ENCODE results near the gene CCDC127.
"Not testable (repeated sequence)": the region's sequence is repeated elsewhere in the genome, so short reads cannot be mapped to it uniquely, and the experiment has no call there.

Gene CCDC127

GRCh38 chr5:217494-218456 lies at the start of gene CCDC127, which contains the start of gene SDHA:
TSS of gene CCDC127 (minus strand) at chr5:218153. CDS start at chr5:216849, 1,304 bp downstream.
TSS of gene SDHA (plus strand) at chr5:218320. CDS start at chr5:218356, 36 bp downstream.
- peak; percentile 81 for DNase-seq (ENCODE audit: low read depth)

- no peak for DNase-seq (ENCODE audit: low read depth)
These were observed 49.8 kb upstream of the CCDC127 start for GRCh38 chr5:267716-268115.

GRCh38 chr5:266311-267026 lies 48.5 kb upstream of the CCDC127 start:
- peak; percentile 80 for DNase-seq (ENCODE audit: low read depth)

GRCh38 chr5:264338-264737 lies 46.4 kb upstream of the CCDC127 start:
- DNase-seq (ENCODE audit: low read depth): peak; percentile 13

GRCh38 chr5:263275-263974 lies 45.5 kb upstream of the CCDC127 start:
- DNase-seq (ENCODE audit: low read depth): peak; percentile 98

- no peak for DNase-seq (ENCODE audit: low read depth)
These were observed 39.2 kb upstream of the CCDC127 start for GRCh38 chr5:257148-257547.

DNA sequence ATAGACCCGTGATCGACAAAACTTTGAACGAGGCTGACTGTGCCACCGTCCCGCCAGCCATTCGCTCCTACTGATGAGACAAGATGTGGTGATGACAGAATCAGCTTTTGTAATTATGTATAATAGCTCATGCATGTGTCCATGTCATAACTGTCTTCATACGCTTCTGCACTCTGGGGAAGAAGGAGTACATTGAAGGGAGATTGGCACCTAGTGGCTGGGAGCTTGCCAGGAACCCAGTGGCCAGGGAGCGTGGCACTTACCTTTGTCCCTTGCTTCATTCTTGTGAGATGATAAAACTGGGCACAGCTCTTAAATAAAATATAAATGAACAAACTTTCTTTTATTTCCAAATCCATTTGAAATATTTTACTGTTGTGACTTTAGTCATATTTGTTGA lies 38.4 kb upstream of the CCDC127 start:
- DNase-seq (ENCODE audit: low read depth): not testable (repeated sequence)

DNA sequence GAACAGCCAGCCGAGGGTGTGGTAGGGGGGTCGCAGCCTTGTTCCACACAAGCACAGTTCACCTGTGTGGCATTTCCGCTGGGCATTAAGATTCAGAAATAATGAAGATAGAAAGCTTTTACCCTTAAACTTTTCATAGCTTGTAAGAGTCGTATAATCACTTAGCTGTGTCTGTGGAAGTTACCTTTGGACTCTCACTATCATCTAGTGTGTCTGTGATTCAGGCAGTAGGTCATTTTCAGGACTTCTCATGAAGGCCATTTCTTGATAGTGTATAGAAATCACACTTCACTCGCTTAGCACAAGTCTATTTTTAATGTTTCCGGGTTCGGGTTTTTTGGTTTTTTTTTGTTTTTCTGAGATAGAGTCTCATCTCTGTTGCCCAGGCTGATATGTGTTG lies 37.2 kb upstream of the CCDC127 start:
- DNase-seq (ENCODE audit: low read depth): not testable (repeated sequence)

DNA sequence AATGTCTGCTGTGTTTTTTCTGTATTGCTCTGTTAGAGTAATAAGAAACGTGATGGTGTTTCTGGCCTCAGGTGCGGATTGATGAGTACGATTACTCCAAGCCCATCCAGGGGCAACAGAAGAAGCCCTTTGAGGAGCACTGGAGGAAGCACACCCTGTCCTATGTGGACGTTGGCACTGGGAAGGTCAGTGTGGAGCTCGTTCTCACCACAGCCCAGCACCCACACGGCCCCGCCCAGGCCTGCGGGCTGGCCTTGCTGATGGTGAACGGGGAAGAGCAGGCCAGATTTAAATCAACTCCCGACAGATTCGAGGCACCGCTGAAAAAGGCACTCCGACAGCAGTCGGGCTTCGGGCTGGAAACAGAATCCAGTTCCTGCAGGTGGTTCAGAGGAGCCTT lies 36.4 kb upstream of the CCDC127 start:
- not testable (repeated sequence) for DNase-seq (ENCODE audit: low read depth)

DNA sequence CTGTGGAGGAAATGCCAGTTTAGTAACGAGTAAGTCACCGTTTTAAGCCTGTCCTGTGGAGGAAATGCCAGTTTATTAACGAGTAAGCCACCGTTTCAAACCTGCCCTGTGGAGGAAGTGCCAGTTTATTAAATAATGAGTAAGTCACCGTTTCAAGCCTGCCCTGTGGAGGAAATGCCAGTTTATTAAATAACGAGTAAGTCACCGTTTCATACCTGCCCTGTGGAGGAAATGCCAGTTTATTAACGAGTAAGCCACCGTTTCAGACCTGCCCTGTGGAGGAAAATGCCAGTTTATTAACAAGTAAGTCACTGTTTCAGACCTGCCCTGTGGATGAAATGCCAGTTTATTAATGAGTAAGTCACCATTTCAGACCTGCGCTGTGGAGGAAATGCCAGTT lies 34.6 kb upstream of the CCDC127 start:
- DNase-seq (ENCODE audit: low read depth): no peak

- not testable (repeated sequence) for DNase-seq (ENCODE audit: low read depth)
These were observed 34.0 kb upstream of the CCDC127 start for GRCh38 chr5:251975-252374.

DNA sequence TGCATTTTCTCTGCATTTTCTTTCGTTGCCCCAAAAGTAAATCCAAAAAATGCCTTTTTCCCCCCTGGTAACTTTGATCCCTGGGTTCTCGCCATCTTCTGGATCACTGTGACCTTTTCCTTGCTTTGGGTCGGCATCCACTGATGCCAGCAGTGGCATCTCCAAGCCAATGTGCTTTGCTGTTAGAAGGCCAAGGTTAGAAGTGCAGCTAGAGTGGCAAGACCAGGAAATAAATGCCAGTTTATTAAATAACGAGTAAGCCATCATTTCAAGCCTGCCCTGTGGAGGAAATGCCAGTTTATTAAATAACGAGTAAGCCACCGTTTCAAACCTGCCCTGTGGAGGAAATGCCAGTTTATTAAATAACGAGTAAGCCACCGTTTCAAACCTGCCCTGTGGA lies 33.6 kb upstream of the CCDC127 start:
- not testable (repeated sequence) for DNase-seq (ENCODE audit: low read depth)

GRCh38 chr5:251016-251415 lies 33.1 kb upstream of the CCDC127 start:
- DNase-seq (ENCODE audit: low read depth): not testable (repeated sequence)

- not testable (repeated sequence) for DNase-seq (ENCODE audit: low read depth)
These were observed 32.4 kb upstream of the CCDC127 start for GRCh38 chr5:250396-250795.

- DNase-seq (ENCODE audit: low read depth): not testable (repeated sequence)
These were observed 27.8 kb upstream of the CCDC127 start for GRCh38 chr5:245717-246116.

DNA sequence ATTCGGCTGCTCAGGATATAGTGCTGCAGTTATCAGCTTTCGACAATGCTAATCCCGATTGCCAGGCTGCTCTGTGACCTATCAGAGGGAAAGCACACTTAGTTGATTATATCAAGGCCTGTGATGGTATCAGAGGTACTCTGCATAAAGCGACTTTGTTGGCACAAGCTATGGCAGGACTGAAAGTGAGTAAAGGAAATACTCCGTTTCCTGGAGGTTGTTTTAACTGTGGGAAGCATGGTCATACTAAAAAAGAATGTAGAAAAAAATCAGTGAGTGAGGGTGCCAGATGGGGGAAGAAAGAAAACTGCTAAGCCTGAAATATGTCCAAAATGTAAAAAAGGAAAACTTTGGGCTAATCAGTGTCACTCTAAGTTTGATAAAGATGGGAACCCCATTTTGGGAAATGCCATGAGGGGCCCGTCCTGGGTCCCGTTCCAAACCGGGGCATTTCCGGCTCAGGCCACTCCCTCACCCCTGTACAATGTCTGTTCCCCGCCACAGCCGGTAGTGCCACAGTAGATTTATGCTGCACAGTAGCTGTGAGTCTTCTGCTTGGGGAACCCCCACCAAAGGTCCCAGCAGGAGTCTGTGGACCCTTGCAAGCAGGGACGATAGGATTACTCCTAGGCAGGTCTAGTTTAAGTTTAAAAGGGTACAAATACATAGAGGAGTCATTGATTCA lies 25.9 kb upstream of the CCDC127 start:
- not testable (repeated sequence) for DNase-seq (ENCODE audit: low read depth)

GRCh38 chr5:241045-241669 lies 23.2 kb upstream of the CCDC127 start:
- DNase-seq (ENCODE audit: low read depth): peak; percentile 26

DNA sequence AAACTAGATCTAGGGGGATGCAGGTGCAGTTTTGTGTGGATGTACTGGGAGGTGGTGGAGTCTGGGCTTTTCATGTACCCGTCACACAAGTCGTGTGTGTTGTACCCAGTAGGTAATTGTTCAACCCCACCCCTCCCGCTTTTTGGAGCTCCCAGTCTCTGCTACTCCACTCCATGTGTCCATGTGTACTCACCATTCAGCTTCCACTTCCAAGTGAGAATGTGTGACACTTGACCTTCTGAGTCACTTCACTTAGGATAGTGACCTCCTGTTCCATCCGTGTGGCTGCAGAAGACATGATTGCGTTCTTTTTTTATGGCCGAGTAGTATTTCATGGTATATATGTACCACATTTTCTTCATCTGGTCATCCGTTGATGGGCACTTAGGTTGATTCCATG lies 22.6 kb upstream of the CCDC127 start:
- not testable (repeated sequence) for DNase-seq (ENCODE audit: low read depth)

GRCh38 chr5:237931-238330 lies 20.0 kb upstream of the CCDC127 start:
- peak; percentile 59 for DNase-seq (ENCODE audit: low read depth)

GRCh38 chr5:235527-235926 lies 17.6 kb upstream of the CCDC127 start:
- not testable (repeated sequence) for DNase-seq (ENCODE audit: low read depth)

- no peak for DNase-seq (ENCODE audit: low read depth)
These were observed 16.5 kb upstream of the CCDC127 start for GRCh38 chr5:234450-234849.
